ENCODE results near the gene PRKAR1B.
"Not testable (repeated sequence)": the region's sequence is repeated elsewhere in the genome, so short reads cannot be mapped to it uniquely, and the experiment has no call there.

The PRKAR1B gene

GRCh38 chr7:659996-660395, 67.1 kb downstream of the PRKAR1B start:
- Histone ChIP-seq H3K36me3 (ENCODE audit: control insufficient read depth, insufficient read depth, low read length) (no peaks in the 10 kb centered on the region; the same call in 1 of the 2 replicates), H3K27me3 (replicated peaks; ENCODE audit: control insufficient read depth, insufficient read depth, low read length) (no peaks in the 10 kb centered on the region), H3K4me3 (replicated peaks; ENCODE audit: low read depth, low read length) (no peak overlapping the region)
- no peak for TF ChIP-seq CTCF (IDR thresholded peaks at IDR 0.05; ENCODE audit: insufficient read depth, low read length, poor library complexity, severe bottlenecking)
- no peak for DNase-seq (ENCODE audit: extremely low read depth, insufficient read length)

GRCh38 chr7:659306-659847, 67.7 kb downstream of the PRKAR1B start:
- TF ChIP-seq CTCF (IDR thresholded peaks at IDR 0.05; ENCODE audit: insufficient read depth, low read length, poor library complexity, severe bottlenecking): no peak
- Histone ChIP-seq H3K36me3 (ENCODE audit: control insufficient read depth, insufficient read depth, low read length) (no peaks in the 10 kb centered on the region; the same call in 1 of the 2 replicates), H3K27me3 (replicated peaks; ENCODE audit: control insufficient read depth, insufficient read depth, low read length) (no peaks in the 10 kb centered on the region), H3K4me3 (replicated peaks; ENCODE audit: low read depth, low read length) (no peak overlapping the region)
- no peak for DNase-seq (ENCODE audit: extremely low read depth, insufficient read length)

- no peak overlapping the region for H3K4me3 ChIP-seq (replicated peaks; ENCODE audit: low read depth, low read length)
- TF ChIP-seq CTCF (IDR thresholded peaks at IDR 0.05; ENCODE audit: insufficient read depth, low read length, poor library complexity, severe bottlenecking): no peak
- H3K27me3 ChIP-seq (replicated peaks; ENCODE audit: control insufficient read depth, insufficient read depth, low read length): no peaks in the 10 kb centered on the region
- DNase-seq (ENCODE audit: extremely low read depth, insufficient read length): no peak
- H3K36me3 ChIP-seq (ENCODE audit: control insufficient read depth, insufficient read depth, low read length): no peaks in the 10 kb centered on the region; the same call in 1 of the 2 replicates
Observed at GRCh38 chr7:657565-658119, 69.4 kb downstream of the PRKAR1B start.

- DNase-seq (ENCODE audit: extremely low read depth, insufficient read length); H3K36me3 ChIP-seq (ENCODE audit: control insufficient read depth, insufficient read depth, low read length); H3K27me3 ChIP-seq (replicated peaks; ENCODE audit: control insufficient read depth, insufficient read depth, low read length); H3K4me3 ChIP-seq (replicated peaks; ENCODE audit: low read depth, low read length): not testable (repeated sequence)
Observed at GRCh38 chr7:657010-657409, 70.1 kb downstream of the PRKAR1B start.

GRCh38 chr7:655758-656157, 71.3 kb downstream of the PRKAR1B start:
- no peaks in the 10 kb centered on the region; the same call in 1 of the 2 replicates for H3K36me3 ChIP-seq (ENCODE audit: control insufficient read depth, insufficient read depth, low read length)
- H3K4me3 ChIP-seq (replicated peaks; ENCODE audit: low read depth, low read length): no peak overlapping the region
- no peak for DNase-seq (ENCODE audit: extremely low read depth, insufficient read length)
- TF ChIP-seq CTCF (IDR thresholded peaks at IDR 0.05; ENCODE audit: insufficient read depth, low read length, poor library complexity, severe bottlenecking): no peak
- no peaks in the 10 kb centered on the region for H3K27me3 ChIP-seq (replicated peaks; ENCODE audit: control insufficient read depth, insufficient read depth, low read length)

- H3K27me3 ChIP-seq (replicated peaks; ENCODE audit: control insufficient read depth, insufficient read depth, low read length): no peaks in the 10 kb centered on the region
- H3K4me3 ChIP-seq (replicated peaks; ENCODE audit: low read depth, low read length): no peak overlapping the region
- TF ChIP-seq CTCF (IDR thresholded peaks at IDR 0.05; ENCODE audit: insufficient read depth, low read length, poor library complexity, severe bottlenecking): no peak
- H3K36me3 ChIP-seq (ENCODE audit: control insufficient read depth, insufficient read depth, low read length): no peaks in the 10 kb centered on the region; the same call in 1 of the 2 replicates
- no peak for DNase-seq (ENCODE audit: extremely low read depth, insufficient read length)
Observed at GRCh38 chr7:653829-654764, 73.0 kb downstream of the PRKAR1B start.
